Measurements from ENCODE around the gene MED25.
A peak's percentile ranks its signal among the peaks of the same experiment; 100 is the strongest.

The MED25 gene

GRCh38 chr19:49847731-49848696 is 29.9 kb downstream of the MED25 start:
- Histone ChIP-seq H4K20me1 (peaks cover 27% of the 10 kb centered on the region), H3K36me3 (0 out of 2 replicates have a peak, but pooled peaks cover 6% of the 10 kb centered on the region), H3K4me1 (peaks cover 45% of the 10 kb centered on the region), H3K9me3 (peaks cover 8% of the 10 kb centered on the region; the same call in 1 of the 2 replicates), H3K4me3 (no peak overlapping the region), H3K27me3 (no peaks in the 10 kb centered on the region), H3K9ac (no peak overlapping the region), H3K27ac (no peak overlapping the region), H3K4me2 (no peak overlapping the region)
- TF ChIP-seq Cebpa-rat (IDR thresholded peaks at IDR 0.05), result no peak

- no peak for TF ChIP-seq Cebpa-rat (IDR thresholded peaks at IDR 0.05)
- Histone ChIP-seq H3K9me3 (peaks cover 8% of the 10 kb centered on the region; the same call in 1 of the 2 replicates), H3K36me3 (peaks cover 7% of the 10 kb centered on the region; the same call in 1 of the 2 replicates), H3K27me3 (no peaks in the 10 kb centered on the region), H3K9ac (no peak overlapping the region), H3K4me1 (peaks cover 45% of the 10 kb centered on the region), H3K4me2 (no peak overlapping the region), H3K27ac (no peak overlapping the region), H3K4me3 (no peak overlapping the region), H4K20me1 (peaks cover 28% of the 10 kb centered on the region)
Observed at GRCh38 chr19:49848938-49849337, 30.8 kb downstream of the MED25 start.

DNA sequence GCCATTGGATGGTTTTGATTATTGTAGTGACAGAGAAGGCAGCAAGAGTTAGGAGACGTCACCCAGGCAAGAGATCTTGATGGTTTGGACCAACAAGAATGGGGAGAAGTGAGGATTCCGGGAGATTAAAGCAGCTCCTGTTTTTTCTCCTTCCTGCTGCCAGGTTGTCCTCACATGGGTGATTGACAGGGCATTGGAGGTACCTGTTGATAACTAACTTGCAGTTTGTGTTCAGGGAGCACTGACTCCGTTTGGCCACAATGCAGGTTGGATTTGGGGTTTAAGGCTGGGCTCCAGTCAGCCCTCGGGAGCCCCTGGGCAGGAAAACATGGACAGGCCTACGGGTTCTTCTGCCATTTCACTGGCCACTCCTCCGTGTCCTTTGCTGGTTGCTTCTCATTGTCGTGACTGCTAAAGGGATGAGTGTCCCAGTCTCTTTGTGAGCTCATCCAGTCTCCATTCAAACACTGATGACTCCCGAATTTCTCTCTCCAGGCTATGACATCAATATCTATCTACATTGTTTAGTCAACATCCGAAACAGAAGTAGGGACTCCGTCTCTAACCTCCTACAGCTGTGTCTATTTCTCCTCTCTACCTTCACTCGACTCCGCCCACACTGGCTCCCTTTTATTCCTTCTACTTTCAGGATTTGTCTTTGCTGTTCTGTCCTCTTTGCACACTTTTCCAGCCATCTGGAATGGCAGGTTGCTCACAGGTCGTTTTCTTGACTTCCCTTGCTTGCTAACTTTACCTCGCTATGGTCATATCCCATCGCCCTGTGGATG is 31.5 kb downstream of the MED25 start:
- no peaks in the 10 kb centered on the region for H3K27me3 ChIP-seq
- H3K4me1 ChIP-seq, result peaks cover 45% of the 10 kb centered on the region
- 0 out of 2 replicates have a peak overlapping the region, but pooled peaks have one; percentile 94 for H3K4me3 ChIP-seq
- peak overlapping the region; percentile 88 for H3K4me2 ChIP-seq
- peak overlapping the region; percentile 95; the same call in 1 of the 2 replicates for H3K9ac ChIP-seq
- no peak for TF ChIP-seq Cebpa-rat (IDR thresholded peaks at IDR 0.05)
- peaks cover 30% of the 10 kb centered on the region for H4K20me1 ChIP-seq
- peaks cover 14% of the 10 kb centered on the region for H3K36me3 ChIP-seq
- no peak overlapping the region for H3K27ac ChIP-seq
- peaks cover 8% of the 10 kb centered on the region; the same call in 1 of the 2 replicates for H3K9me3 ChIP-seq

DNA sequence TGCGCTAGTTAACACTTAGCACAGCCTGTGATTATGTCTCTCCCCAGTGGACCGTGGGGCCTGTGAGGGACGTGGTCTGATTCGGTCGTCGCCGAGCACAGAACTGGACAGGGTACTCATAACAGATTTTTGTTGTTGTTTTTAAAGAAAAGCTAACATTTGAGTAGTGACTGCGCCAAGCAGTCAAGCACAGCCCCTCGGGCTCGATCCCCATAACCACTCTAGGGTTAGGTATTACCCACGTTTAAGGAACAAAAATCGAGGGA is 32.1 kb downstream of the MED25 start:
- TF ChIP-seq Cebpa-rat (IDR thresholded peaks at IDR 0.05), result no peak
- Histone ChIP-seq H3K4me1 (peaks cover 45% of the 10 kb centered on the region), H3K27me3 (no peaks in the 10 kb centered on the region), H3K4me2 (peak overlapping the region; percentile 88), H3K36me3 (peaks cover 18% of the 10 kb centered on the region), H4K20me1 (peaks cover 35% of the 10 kb centered on the region), H3K9me3 (peaks cover 8% of the 10 kb centered on the region; the same call in 1 of the 2 replicates), H3K27ac (no peak overlapping the region), H3K4me3 (peak overlapping the region; percentile 94), H3K9ac (peak overlapping the region; percentile 95; the same call in 1 of the 2 replicates)

DNA sequence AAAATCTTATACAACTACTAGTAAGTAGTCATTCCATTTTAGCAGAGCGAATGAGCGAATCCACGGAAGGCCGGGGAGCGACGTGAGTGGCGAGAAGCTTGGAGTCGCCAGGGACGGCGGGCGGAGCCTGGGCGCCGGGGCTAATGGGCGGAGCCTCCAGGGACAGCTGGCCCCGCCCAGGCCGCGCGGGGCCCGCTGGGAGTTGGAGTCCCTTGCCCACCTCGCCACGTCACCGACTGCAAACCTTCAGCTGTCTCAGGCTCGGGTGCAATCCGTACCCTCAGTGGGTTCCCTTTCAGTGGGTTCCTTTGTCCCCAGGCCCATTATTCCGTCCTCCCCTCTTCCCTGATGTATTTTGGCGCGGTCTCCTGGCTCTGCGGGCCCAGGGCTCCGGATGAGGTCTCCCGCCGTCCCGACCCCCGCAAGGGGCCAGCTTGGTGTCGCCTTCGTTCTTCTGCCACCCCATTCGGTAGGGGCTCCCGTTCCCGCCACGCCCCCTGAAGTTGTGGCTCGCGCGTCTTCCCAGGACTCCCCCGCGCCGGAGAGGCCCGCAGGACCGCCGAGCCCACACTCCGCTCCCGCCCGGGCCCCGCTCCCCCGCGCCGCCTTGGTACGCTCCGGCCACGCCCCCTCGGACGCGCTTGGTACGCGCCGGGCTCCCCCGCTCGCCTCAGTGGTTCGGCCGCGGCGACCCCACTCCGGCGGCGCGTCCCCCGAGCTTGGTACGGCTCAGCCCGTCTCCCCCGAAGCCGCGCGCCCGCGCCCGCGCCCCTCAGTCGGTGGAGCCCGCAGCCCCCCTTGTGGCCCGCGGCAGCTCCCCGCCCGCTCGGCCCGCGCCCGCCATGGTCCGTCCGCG is 32.6 kb downstream of the MED25 start, which contains the start of gene PTOV1:
PTOV1 (plus strand) TSS at position 673 of the 856 bp plus-strand sequence.
- peak within 1 kb of the TSS; percentile 95 for H3K9ac ChIP-seq
- peak within 1 kb of the TSS; percentile 95 for H3K27ac ChIP-seq
- TF ChIP-seq Cebpa-rat (IDR thresholded peaks at IDR 0.05), result no peak
- peak within 1 kb of the TSS; percentile 99 for H3K4me2 ChIP-seq
- no peaks in the 10 kb centered on the region for H3K27me3 ChIP-seq
- H3K4me1 ChIP-seq, result peaks cover 45% of the 10 kb centered on the region
- peak within 1 kb of the TSS; percentile 94 for H3K4me3 ChIP-seq
- H3K36me3 ChIP-seq, result peaks cover 24% of the 10 kb centered on the region
- H3K9me3 ChIP-seq, result peaks cover 8% of the 10 kb centered on the region; the same call in 1 of the 2 replicates
- peaks cover 41% of the 10 kb centered on the region for H4K20me1 ChIP-seq

DNA sequence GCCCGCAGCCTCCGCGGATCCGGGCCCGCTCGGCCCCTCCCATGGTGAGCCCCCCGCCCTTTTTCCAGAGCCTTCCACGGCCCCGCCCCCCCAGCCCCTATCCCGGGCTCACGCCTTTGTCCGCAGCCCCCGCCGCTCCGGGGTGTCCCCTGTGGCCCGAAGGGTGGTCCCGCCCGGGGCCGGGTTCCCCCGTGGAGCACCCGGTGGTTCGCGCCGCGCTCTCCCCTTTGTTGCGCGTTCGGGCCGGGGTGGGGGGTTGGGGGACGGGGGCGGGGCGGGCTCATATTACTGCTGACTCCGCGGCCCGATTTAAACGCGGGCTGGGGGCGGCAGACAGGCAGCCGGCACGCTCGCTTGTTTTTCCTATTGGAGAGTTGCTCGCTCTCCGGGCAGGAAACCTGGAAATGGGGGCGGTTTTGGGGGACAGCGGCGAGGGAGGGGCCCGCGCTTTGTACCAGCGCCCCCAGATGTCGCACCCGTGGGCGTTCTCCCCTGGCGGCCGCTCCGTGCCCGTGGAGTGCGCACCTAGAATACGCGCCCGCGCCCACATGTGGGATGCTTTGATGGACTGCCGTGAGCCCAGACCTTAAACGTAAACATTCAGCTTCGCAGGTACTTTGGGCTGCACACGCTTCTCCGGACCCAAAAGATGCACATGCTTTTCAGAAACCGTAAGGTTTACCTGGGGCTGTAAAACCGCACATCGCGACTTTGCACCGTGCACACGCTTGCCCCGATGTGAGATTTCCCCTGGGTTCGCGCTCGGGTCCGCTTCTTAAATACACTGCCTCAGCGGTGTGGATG is 33.6 kb downstream of the MED25 start:
- peak overlapping the region; percentile 99 for H3K4me2 ChIP-seq
- H3K4me1 ChIP-seq, result peaks cover 45% of the 10 kb centered on the region
- no peaks in the 10 kb centered on the region for H3K27me3 ChIP-seq
- peak overlapping the region; percentile 95 for H3K9ac ChIP-seq
- peaks cover 50% of the 10 kb centered on the region for H4K20me1 ChIP-seq
- peak overlapping the region; percentile 95 for H3K27ac ChIP-seq
- H3K9me3 ChIP-seq, result peaks cover 8% of the 10 kb centered on the region; the same call in 1 of the 2 replicates
- TF ChIP-seq Cebpa-rat (IDR thresholded peaks at IDR 0.05), result no peak
- H3K4me3 ChIP-seq, result peak overlapping the region; percentile 94
- H3K36me3 ChIP-seq, result peaks cover 33% of the 10 kb centered on the region

- Histone ChIP-seq H3K9ac (peak overlapping the region; percentile 95; the same call in 1 of the 2 replicates), H3K4me2 (peak overlapping the region; percentile 99), H4K20me1 (peaks cover 60% of the 10 kb centered on the region), H3K27me3 (no peaks in the 10 kb centered on the region), H3K9me3 (peaks cover 8% of the 10 kb centered on the region; the same call in 1 of the 2 replicates), H3K4me1 (peaks cover 45% of the 10 kb centered on the region), H3K4me3 (peak overlapping the region; percentile 94), H3K36me3 (peaks cover 44% of the 10 kb centered on the region), H3K27ac (no peak overlapping the region)
- no peak for TF ChIP-seq Cebpa-rat (IDR thresholded peaks at IDR 0.05)
Observed at GRCh38 chr19:49852631-49853126, 34.6 kb downstream of the MED25 start.

DNA sequence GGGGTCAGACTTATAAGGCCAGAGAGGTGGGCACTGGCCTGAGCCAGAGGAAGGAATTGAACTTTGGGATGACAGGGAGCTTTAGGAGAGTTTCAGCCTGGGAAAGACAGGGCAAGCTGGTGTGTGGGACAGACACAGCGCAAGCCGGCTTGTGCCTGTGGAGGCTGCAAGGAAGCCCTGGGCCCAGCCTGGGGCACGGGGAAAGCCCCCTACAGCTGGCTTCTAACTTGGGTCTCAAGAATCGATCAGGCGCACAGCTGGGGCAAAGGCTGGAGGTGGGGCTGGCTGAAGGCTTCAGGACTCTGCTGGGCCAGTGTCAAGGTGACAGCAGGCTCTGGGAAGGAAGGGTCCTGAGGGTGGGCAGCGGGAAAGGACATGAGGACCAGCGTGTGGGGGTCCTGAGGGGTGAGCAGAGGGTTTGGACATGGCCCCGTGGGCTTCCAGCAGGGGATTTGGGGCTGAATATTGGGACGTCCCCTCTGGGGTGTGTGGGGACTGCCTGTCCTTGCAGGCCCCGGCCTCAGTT is 35.8 kb downstream of the MED25 start:
- TF ChIP-seq Cebpa-rat (IDR thresholded peaks at IDR 0.05), result no peak
- Histone ChIP-seq H3K27me3 (no peaks in the 10 kb centered on the region), H3K4me1 (peaks cover 37% of the 10 kb centered on the region), H3K4me3 (no peak overlapping the region), H3K4me2 (peak overlapping the region; percentile 99), H3K27ac (peak overlapping the region; percentile 27; the same call in 1 of the 2 replicates), H3K36me3 (peaks cover 56% of the 10 kb centered on the region), H4K20me1 (peaks cover 73% of the 10 kb centered on the region), H3K9me3 (peaks cover 6% of the 10 kb centered on the region; the same call in 1 of the 2 replicates), H3K9ac (peak overlapping the region; percentile 24; the same call in 1 of the 2 replicates)

Measured in BLaER1 (cell line).